Measurements from ENCODE around the gene CMTM7.

Gene CMTM7

GRCh38 chr3:32431481-32431880, 39.8 kb downstream of the CMTM7 start (continued):
- TF ChIP-seq ZNF513 (tag by site-specific recombination; IDR thresholded peaks at IDR 0.05) = no peak
- TF ChIP-seq SETDB1 (IDR thresholded peaks at IDR 0.05; ENCODE audit: insufficient read length, low read length) = no peak

GRCh38 chr3:32432045-32432710, 40.5 kb downstream of the CMTM7 start:
- CTCF ChIA-PET = interaction anchor here (0.6 to 1.0 kb wide), 3 partner anchors 13 to 93 kb away, joined by 3 to 5 read pairs (median 4); no protein-coding TSS in a partner anchor
- POLR2A ChIA-PET = no interaction called here

DNA sequence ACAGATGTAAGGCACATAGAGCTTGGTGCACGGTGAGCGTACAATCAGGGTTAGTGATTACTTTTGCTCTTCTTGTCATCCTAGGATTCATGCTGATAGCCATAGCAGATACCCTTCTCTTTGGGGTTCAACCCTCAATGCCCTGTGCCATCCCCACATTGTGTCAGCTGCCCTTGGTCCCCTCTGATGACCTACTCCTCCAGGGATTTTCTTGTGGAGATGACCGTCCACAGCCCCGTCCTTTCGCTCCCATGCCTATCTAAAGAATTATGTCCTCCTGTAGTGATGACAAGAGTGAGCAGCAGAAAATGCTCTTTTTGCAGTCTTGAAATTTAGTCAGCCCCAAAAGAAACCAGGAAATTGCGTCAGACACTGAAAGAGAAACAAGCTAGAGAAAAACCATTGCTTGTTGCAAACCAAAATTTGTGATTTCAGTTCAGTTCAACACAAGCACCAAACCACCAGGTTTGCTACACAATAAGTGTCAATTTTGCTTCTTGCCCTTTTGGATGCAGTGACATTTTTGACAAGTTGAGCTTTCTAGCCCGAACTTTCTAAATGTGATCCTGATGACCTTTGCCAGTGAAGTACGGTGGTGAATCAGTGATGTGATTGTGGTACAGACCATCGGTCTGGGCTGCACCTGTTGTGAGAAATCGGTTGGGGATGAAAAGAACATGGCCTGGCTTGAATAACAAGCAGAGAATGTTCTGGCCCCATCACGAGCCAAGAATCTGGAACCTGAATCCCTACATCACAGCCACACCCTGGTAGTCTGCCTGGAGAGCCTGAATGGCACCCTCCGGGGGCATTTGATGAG, 41.3 kb downstream of the CMTM7 start:
- CTCF ChIA-PET = interaction anchor here (0.6 to 1.0 kb wide), 3 partner anchors 35 to 92 kb away, joined by 3 to 5 read pairs (median 4); no protein-coding TSS in a partner anchor
- no peaks in the 10 kb centered on the region for H3K4me1 ChIP-seq (ENCODE audit: control insufficient read depth, insufficient read depth, low read length)

More at GRCh38 chr3:32432045-32432710, 40.5 kb downstream of the CMTM7 start:
- H3K36me3 ChIP-seq (ENCODE audit: control insufficient read depth in 2 of 2, insufficient read depth in 1 of 2, low read length in 2 of 2) = no peaks in the 10 kb centered on the region
- H3K4me1 ChIP-seq (ENCODE audit: control insufficient read depth, insufficient read depth, low read length) = no peaks in the 10 kb centered on the region
- H3K27ac ChIP-seq (ENCODE audit: extremely low read depth, low read depth, low read length) = no peak overlapping the region
- H3K4me3 ChIP-seq (ENCODE audit: low read depth, low read length) = no peak overlapping the region
- H3K9me3 ChIP-seq (ENCODE audit: control insufficient read depth, insufficient read depth, low read depth, low read length) = no peaks in the 10 kb centered on the region
- TF ChIP-seq, protein P1, sequence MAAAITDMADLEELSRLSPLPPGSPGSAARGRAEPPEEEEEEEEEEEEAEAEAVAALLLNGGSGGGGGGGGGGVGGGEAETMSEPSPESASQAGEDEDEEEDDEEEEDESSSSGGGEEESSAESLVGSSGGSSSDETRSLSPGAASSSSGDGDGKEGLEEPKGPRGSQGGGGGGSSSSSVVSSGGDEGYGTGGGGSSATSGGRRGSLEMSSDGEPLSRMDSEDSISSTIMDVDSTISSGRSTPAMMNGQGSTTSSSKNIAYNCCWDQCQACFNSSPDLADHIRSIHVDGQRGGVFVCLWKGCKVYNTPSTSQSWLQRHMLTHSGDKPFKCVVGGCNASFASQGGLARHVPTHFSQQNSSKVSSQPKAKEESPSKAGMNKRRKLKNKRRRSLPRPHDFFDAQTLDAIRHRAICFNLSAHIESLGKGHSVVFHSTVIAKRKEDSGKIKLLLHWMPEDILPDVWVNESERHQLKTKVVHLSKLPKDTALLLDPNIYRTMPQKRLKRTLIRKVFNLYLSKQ (tag by site-specific recombination; IDR thresholded peaks at IDR 0.05; ENCODE audit: borderline replicate concordance) = no peak
- TF ChIP-seq ZFHX2 (tag by site-specific recombination; conservative IDR thresholded peaks at IDR 0.05) = no peak
- no peak for TF ChIP-seq ZNF394 (tag by site-specific recombination; IDR thresholded peaks at IDR 0.05; ENCODE audit: borderline replicate concordance)
- no peak for TF ChIP-seq ZNF341 (tag by site-specific recombination; IDR thresholded peaks at IDR 0.05; ENCODE audit: low read depth)
- TF ChIP-seq ZNF121 (tag by site-specific recombination; IDR thresholded peaks at IDR 0.05) = no peak
- TF ChIP-seq ZNF266 (tag by site-specific recombination; IDR thresholded peaks at IDR 0.05; ENCODE audit: low read depth) = no peak
- no peak for TF ChIP-seq ZNF175 (tag by site-specific recombination; IDR thresholded peaks at IDR 0.05)
- no peak for TF ChIP-seq SP7 (tag by site-specific recombination; IDR thresholded peaks at IDR 0.05)
- TF ChIP-seq ZNF558 (tag by site-specific recombination; IDR thresholded peaks at IDR 0.05) = no peak
- TF ChIP-seq, protein P2, sequence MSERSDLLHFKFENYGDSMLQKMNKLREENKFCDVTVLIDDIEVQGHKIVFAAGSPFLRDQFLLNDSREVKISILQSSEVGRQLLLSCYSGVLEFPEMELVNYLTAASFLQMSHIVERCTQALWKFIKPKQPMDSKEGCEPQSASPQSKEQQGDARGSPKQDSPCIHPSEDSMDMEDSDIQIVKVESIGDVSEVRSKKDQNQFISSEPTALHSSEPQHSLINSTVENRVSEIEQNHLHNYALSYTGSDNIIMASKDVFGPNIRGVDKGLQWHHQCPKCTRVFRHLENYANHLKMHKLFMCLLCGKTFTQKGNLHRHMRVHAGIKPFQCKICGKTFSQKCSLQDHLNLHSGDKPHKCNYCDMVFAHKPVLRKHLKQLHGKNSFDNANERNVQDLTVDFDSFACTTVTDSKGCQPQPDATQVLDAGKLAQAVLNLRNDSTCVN (tag by site-specific recombination; optimal IDR thresholded peaks at IDR 0.05) = no peak
- no peak for TF ChIP-seq ZNF133 (tag by site-specific recombination; IDR thresholded peaks at IDR 0.05)
- TF ChIP-seq ZNF362 (tag by site-specific recombination; IDR thresholded peaks at IDR 0.05) = no peak
- TF ChIP-seq KLF9 (tag by site-specific recombination; IDR thresholded peaks at IDR 0.05; ENCODE audit: low read depth) = no peak
- no peak for TF ChIP-seq ZNF529 (tag by site-specific recombination; IDR thresholded peaks at IDR 0.05; ENCODE audit: insufficient replicate concordance)
- no peak for TF ChIP-seq ZSCAN4 (tag by site-specific recombination; IDR thresholded peaks at IDR 0.05)

More for the DNA sequence above, 41.3 kb downstream of the CMTM7 start:
- H3K36me3 ChIP-seq (ENCODE audit: control insufficient read depth in 2 of 2, insufficient read depth in 1 of 2, low read length in 2 of 2) = no peaks in the 10 kb centered on the region
- H3K27ac ChIP-seq (ENCODE audit: extremely low read depth, low read depth, low read length) = no peak overlapping the region
- H3K4me3 ChIP-seq (ENCODE audit: low read depth, low read length) = no peak overlapping the region
- POLR2A ChIA-PET = no interaction called here
- H3K9me3 ChIP-seq (ENCODE audit: control insufficient read depth, insufficient read depth, low read depth, low read length) = no peaks in the 10 kb centered on the region
- peak; percentile 45 for TF ChIP-seq FEZF1 (tag by site-specific recombination; IDR thresholded peaks at IDR 0.05)
- no peak for TF ChIP-seq ZNF692 (tag by site-specific recombination; IDR thresholded peaks at IDR 0.05)

Measured in HEK293 (cell line).